H9 (cell line): Measurements from ENCODE around the gene LRRC63. TPM values are rescaled to one million over a fixed set of nuclear protein-coding genes. Genes with fewer than 3 reads are reported as not detected.
A peak's percentile ranks its signal among the peaks of the same experiment; 100 is the strongest.
"Not testable (repeated sequence)": the region's sequence is repeated elsewhere in the genome, so short reads cannot be mapped to it uniquely, and the experiment has no call there.

Experiments used
- DNase-seq: peaks from one replicate; pipeline ENCODE4 v3.0.0-alpha.2; 2017
- H2AFZ ChIP-seq: one replicate; pipeline ENCODE4 v1.6.1; 2013; ENCODE audit warnings: mild to moderate bottlenecking, low read length, control low read depth, moderate library complexity
- H2AK5ac ChIP-seq: 2 replicates; pipeline ENCODE4 v1.6.1; 2013; ENCODE audit warnings: low read length, control low read depth, mixed read lengths; ENCODE audit not compliant: insufficient read length
- H2BK120ac ChIP-seq: one replicate; pipeline ENCODE4 v1.6.1; 2013; ENCODE audit warnings: low read depth, mild to moderate bottlenecking, low read length, control low read depth, inconsistent platforms; ENCODE audit not compliant: poor library complexity, severe bottlenecking
- H2BK12ac ChIP-seq: 2 replicates; pipeline ENCODE4 v1.6.1; 2013; ENCODE audit warnings: low read length, control low read depth, mixed read lengths, low read depth; ENCODE audit not compliant: insufficient read length
- H2BK15ac ChIP-seq: 2 replicates; pipeline ENCODE4 v1.6.1; 2013; ENCODE audit warnings: low read depth, low read length, control low read depth
- H2BK20ac ChIP-seq: one replicate; pipeline ENCODE4 v1.6.1; 2013; ENCODE audit warnings: low read depth, mild to moderate bottlenecking, low read length, control low read depth, inconsistent platforms; ENCODE audit not compliant: poor library complexity, severe bottlenecking
- H2BK5ac ChIP-seq: 2 replicates; pipeline ENCODE4 v1.6.1; 2013; ENCODE audit warnings: low read length, control low read depth, mixed read lengths; ENCODE audit not compliant: insufficient read length
- H3K14ac ChIP-seq: 2 replicates; pipeline ENCODE4 v1.6.1; 2013; ENCODE audit warnings: low read length, control low read depth; ENCODE audit not compliant: insufficient read depth
- H3K18ac ChIP-seq: 2 replicates; pipeline ENCODE4 v1.6.1; 2013; ENCODE audit warnings: low read depth, mild to moderate bottlenecking, mixed read lengths, low read length, control low read depth; ENCODE audit not compliant: insufficient read length
- H3K23ac ChIP-seq: 2 replicates; pipeline ENCODE4 v1.6.1; 2013; ENCODE audit warnings: low read length, control low read depth, mixed read lengths, low read depth; ENCODE audit not compliant: insufficient read length
- H3K23me2 ChIP-seq: 2 replicates; pipeline ENCODE4 v1.6.1; 2013; ENCODE audit warnings: low read depth, mild to moderate bottlenecking, mixed read lengths, low read length, control low read depth; ENCODE audit not compliant: insufficient read length, poor library complexity, severe bottlenecking
- H3K27ac ChIP-seq: 2 replicates; pipeline ENCODE4 v1.5.1; 2013; ENCODE audit warnings: low read length, control low read depth, mixed read lengths, low read depth; ENCODE audit not compliant: insufficient read length
- H3K27me3 ChIP-seq: 2 replicates; pipeline ENCODE4 v1.6.1; 2013; ENCODE audit warnings: low read length, control low read depth, inconsistent platforms; ENCODE audit not compliant: insufficient read depth
- H3K4ac ChIP-seq: 2 replicates; pipeline ENCODE4 v1.6.1; 2013; ENCODE audit warnings: low read depth, mild to moderate bottlenecking, control low read depth, inconsistent platforms, low read length, moderate library complexity
- H3K4me1 ChIP-seq: 2 replicates; pipeline ENCODE4 v1.6.1; 2013; ENCODE audit warnings: low read length, control low read depth, inconsistent platforms; ENCODE audit not compliant: insufficient read depth
- H3K4me2 ChIP-seq: 2 replicates; pipeline ENCODE4 v1.6.1; 2013; ENCODE audit warnings: low read length, control low read depth, mixed read lengths; ENCODE audit not compliant: insufficient read length, insufficient read depth
- H3K56ac ChIP-seq: 2 replicates; pipeline ENCODE4 v1.6.1; 2013; ENCODE audit warnings: low read depth, mild to moderate bottlenecking, mixed read lengths, low read length, control low read depth; ENCODE audit not compliant: insufficient read length
- H3K79me1 ChIP-seq: 2 replicates; pipeline ENCODE4 v1.6.1; 2013; ENCODE audit warnings: low read depth, mild to moderate bottlenecking, moderate library complexity, low read length, control low read depth, inconsistent platforms; ENCODE audit not compliant: insufficient read depth, poor library complexity, severe bottlenecking
- H3K79me2 ChIP-seq: 2 replicates; pipeline ENCODE4 v1.6.1; 2013; ENCODE audit warnings: low read length, control low read depth, inconsistent platforms; ENCODE audit not compliant: insufficient read depth
- H3K9ac ChIP-seq: 2 replicates; pipeline ENCODE4 v1.6.1; 2013; ENCODE audit warnings: low read length, control low read depth, mixed read lengths; ENCODE audit not compliant: insufficient read length; ENCODE audit errors: extremely low read depth
- H3K9me3 ChIP-seq: one replicate; pipeline ENCODE4 v1.6.1; 2013; ENCODE audit warnings: low read depth, low read length, inconsistent platforms; ENCODE audit not compliant: control insufficient read depth
- H3T11ph ChIP-seq: one replicate; pipeline ENCODE4 v1.6.1; 2013; ENCODE audit warnings: mild to moderate bottlenecking, low read length, control low read depth, inconsistent platforms
- H4K20me1 ChIP-seq: one replicate; pipeline ENCODE4 v1.6.1; 2013; ENCODE audit not compliant: control insufficient read depth, insufficient read length, insufficient read depth
- H4K5ac ChIP-seq: 2 replicates; pipeline ENCODE4 v1.6.1; 2013; ENCODE audit warnings: low read depth, mild to moderate bottlenecking, mixed read lengths, low read length, control low read depth; ENCODE audit not compliant: insufficient read length
- H4K8ac ChIP-seq: replicated peaks from 2 replicates; pipeline ENCODE4 v1.6.1; 2013; ENCODE audit warnings: low read length, control low read depth, mixed read lengths, low read depth; ENCODE audit not compliant: insufficient read length
- H4K91ac ChIP-seq: 2 replicates; pipeline ENCODE4 v1.6.1; 2013; ENCODE audit warnings: low read depth, mild to moderate bottlenecking, moderate library complexity, mixed read lengths, low read length, control low read depth; ENCODE audit not compliant: insufficient read length
- H3K27ac Mint-ChIP-seq, 3 experiments: 2 replicates in 2 of 3; 3 replicates in 1 of 3; pipeline ENCODE4 v1.8.0; 2020 to 2021; ENCODE audit warnings: mixed read lengths in 3 of 3, mild to moderate bottlenecking in 1 of 3, moderate library complexity in 1 of 3
- H3K27me3 Mint-ChIP-seq: 2 replicates; pipeline ENCODE4 v1.8.0; 2021; ENCODE audit warnings: low read depth, mild to moderate bottlenecking, moderate library complexity, mixed read lengths
- H3K36me3 Mint-ChIP-seq, 3 experiments: 2 replicates in 2 of 3; 3 replicates in 1 of 3; pipeline ENCODE4 v1.8.0; 2020 to 2021; ENCODE audit warnings: low read depth in 3 of 3, mixed read lengths in 3 of 3; ENCODE audit not compliant: insufficient read depth in 1 of 3
- H3K4me1 Mint-ChIP-seq, 2 experiments: 2 replicates each; pipeline ENCODE4 v1.8.0; 2020; ENCODE audit warnings: mixed read lengths in 2 of 2
- H3K4me3 Mint-ChIP-seq, 2 experiments: 2 replicates in 1 of 2; 3 replicates in 1 of 2; pipeline ENCODE4 v1.8.0; 2020 to 2021; ENCODE audit warnings: mild to moderate bottlenecking in 2 of 2, mixed read lengths in 2 of 2, moderate library complexity in 1 of 2
- H3K9me3 Mint-ChIP-seq, 2 experiments: 2 replicates in 1 of 2; 3 replicates in 1 of 2; pipeline ENCODE4 v1.8.0; 2020; ENCODE audit warnings: mild to moderate bottlenecking in 2 of 2, mixed read lengths in 2 of 2, moderate library complexity in 1 of 2
- CTCF ChIP-seq: fragments of 200-600 bp; sonication (generic); conservative IDR thresholded peaks from 3 replicates; pipeline ENCODE4 v1.8.0; 2021; ENCODE audit warnings: antibody characterized with exemption, mild to moderate bottlenecking
- WGBS: extraction: QIAGEN DNeasy Blood & Tissue Kit; methylation state at CpG from one replicate; pipeline ENCODE4 v1.1.7; 2013; ENCODE audit warnings: missing lambda C conversion rate, low lambda C conversion rate, mixed read lengths; ENCODE audit not compliant: insufficient read length; ENCODE audit errors: extremely low coverage; 5-methylcytosine and 5-hydroxymethylcytosine counted together
- long read RNA-seq: library from polyadenylated mRNA; unstranded; transcript quantifications from one replicate; pipeline ENCODE4 v2.0.0, GENCODE V29; 2020
- total RNA-seq: library from RNA; stranded (reverse); gene quantifications from 2 replicates; pipeline ENCODE4 v1.2.1, GENCODE V29; 2021

LRRC63 gene
- not detected in 2 replicates for total RNA-seq
- long read RNA-seq, result 0 reads

GRCh38 chr13:46211483-46212351, at the start of gene LRRC63:
LRRC63 (plus strand) TSS chr13:46211928; CDS start chr13:46213035, 1,107 bp downstream.
- H3K4me3 Mint-ChIP-seq, result peak within 1 kb of the TSS; percentile 64 to 82
- DNase-seq, result peak; percentile 81
- Histone ChIP-seq H3K23me2 (peaks cover 12% of the 10 kb centered on the region), H3K9me3 (no peaks in the 10 kb centered on the region), H3T11ph (no peak within 1 kb of the TSS), H2BK5ac (no peak within 1 kb of the TSS), H3K23ac (no peak within 1 kb of the TSS), H3K9ac (peak within 1 kb of the TSS; percentile 36), H4K5ac (no peak within 1 kb of the TSS), H3K4me2 (peak within 1 kb of the TSS; percentile 65), H4K20me1 (no peaks in the 10 kb centered on the region), H4K8ac (no peak within 1 kb of the TSS), H2AFZ (peak within 1 kb of the TSS; percentile 83), H3K27me3 (no peaks in the 10 kb centered on the region; the same call in 1 of the 2 replicates), H3K79me1 (no peaks in the 10 kb centered on the region), H3K14ac (no peak within 1 kb of the TSS), H3K18ac (no peak within 1 kb of the TSS), H2BK15ac (no peak within 1 kb of the TSS), H3K4me1 (no peaks in the 10 kb centered on the region), H2AK5ac (no peak within 1 kb of the TSS), H3K27ac (no peak within 1 kb of the TSS), H2BK12ac (no peak within 1 kb of the TSS), H4K91ac (no peak within 1 kb of the TSS), H3K79me2 (no peaks in the 10 kb centered on the region), H3K4ac (no peak within 1 kb of the TSS), H3K56ac (no peak within 1 kb of the TSS), H2BK20ac (no peak within 1 kb of the TSS), H2BK120ac (no peak within 1 kb of the TSS)
- H3K9me3 Mint-ChIP-seq, result no peaks in the 10 kb centered on the region; a peak in 1 of 5 replicates
- no CpG with 5 or more reads among the region's 53 CpGs for WGBS
- H3K27ac Mint-ChIP-seq, result no peak within 1 kb of the TSS
- H3K36me3 Mint-ChIP-seq, result no peaks in the 10 kb centered on the region
- peaks cover 18% of the 10 kb centered on the region in 2 experiments for H3K4me1 Mint-ChIP-seq
- TF ChIP-seq CTCF, result no peak; the same call in 2 of the 3 replicates
- H3K27me3 Mint-ChIP-seq, result peaks cover 34% of the 10 kb centered on the region

- H3K27ac Mint-ChIP-seq, H2BK5ac ChIP-seq, H3K9me3 ChIP-seq, H3T11ph ChIP-seq, H2AFZ ChIP-seq, H3K18ac ChIP-seq, H2BK15ac ChIP-seq, H3K79me1 ChIP-seq, H2BK120ac ChIP-seq, H3K4me2 ChIP-seq, H2BK20ac ChIP-seq, H2BK12ac ChIP-seq, H3K4me1 Mint-ChIP-seq, DNase-seq, H3K9ac ChIP-seq, H3K4me3 Mint-ChIP-seq, H3K27me3 ChIP-seq, H3K23ac ChIP-seq, H4K8ac ChIP-seq, H3K79me2 ChIP-seq, H2AK5ac ChIP-seq, H4K5ac ChIP-seq, H3K56ac ChIP-seq, H4K91ac ChIP-seq, H3K4ac ChIP-seq, H3K4me1 ChIP-seq, H3K14ac ChIP-seq, H3K23me2 ChIP-seq, H3K27ac ChIP-seq, H3K27me3 Mint-ChIP-seq, H4K20me1 ChIP-seq: not testable (repeated sequence)
- H3K36me3 Mint-ChIP-seq, result peaks cover 0 to 11% (median 2%) of the 10 kb centered on the region in 3 experiments; a peak in 3 of 7 replicates
- no CpG with 5 or more reads among the region's 36 CpGs for WGBS
- peaks cover 12% of the 10 kb centered on the region in 2 experiments; a peak in 4 of 5 replicates for H3K9me3 Mint-ChIP-seq
Observed at GRCh38 chr13:46162741-46163140, 49.0 kb upstream of the LRRC63 start.
